ENCODE results near the gene FBXL3.

Gene FBXL3

DNA sequence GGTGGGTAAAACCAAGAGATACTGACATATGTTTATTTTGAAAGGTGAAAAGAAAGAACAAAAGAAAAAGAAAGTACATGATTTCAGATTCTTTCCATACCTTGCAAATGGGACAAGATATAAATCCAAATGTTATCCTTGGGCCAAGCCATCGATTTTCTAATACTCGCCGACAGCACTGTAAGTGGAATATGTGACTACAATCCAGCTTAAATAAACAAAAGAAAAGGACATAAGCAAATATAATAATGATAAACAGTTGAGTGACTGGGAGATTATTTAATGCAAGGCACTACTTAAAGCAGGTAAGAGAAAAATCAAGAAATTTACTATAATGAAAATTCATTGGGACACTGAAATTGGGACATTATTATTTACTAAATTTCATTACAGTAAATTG lies 29.9 kb upstream of the FBXL3 start:
- Histone ChIP-seq H3K27me3 (no peaks in the 10 kb centered on the region), H3K4me3 (no peak overlapping the region), H3K4me1 (no peaks in the 10 kb centered on the region), H3K9me3 (no peaks in the 10 kb centered on the region), H3K27ac (no peak overlapping the region), H3K36me3 (peaks cover 63 to 80% (median 77%) of the 10 kb centered on the region in 3 donors)
- TF ChIP-seq CTCF (IDR thresholded peaks at IDR 0.05): no peak
- intact Hi-C loops (cut with DNase I; ENCODE audit: low total_unique reads): loop anchor here (10.0 kb wide), 1 partner anchor 128 kb away; no protein-coding TSS in a partner anchor
- no peak for DNase-seq

DNA sequence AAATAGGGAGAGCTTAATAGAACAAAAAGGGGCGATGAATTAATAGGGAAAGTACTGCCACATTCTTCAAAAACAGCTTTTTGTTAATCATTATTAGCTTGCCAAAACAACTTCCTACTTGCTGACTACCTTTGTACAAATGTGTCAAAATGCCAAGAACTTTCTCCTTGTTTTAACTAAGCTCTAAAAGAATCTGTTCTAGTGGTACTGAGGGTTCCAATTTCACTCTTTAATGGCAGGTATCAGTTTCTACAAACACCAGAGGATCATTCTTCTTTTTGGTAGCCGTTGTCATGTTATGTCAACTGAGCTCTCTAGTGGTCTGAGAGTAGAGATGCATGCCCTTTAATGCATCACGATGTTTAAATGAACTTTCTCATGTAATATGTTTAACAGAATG lies 29.4 kb upstream of the FBXL3 start:
- Histone ChIP-seq H3K4me3 (no peak overlapping the region), H3K9me3 (no peaks in the 10 kb centered on the region), H3K4me1 (no peaks in the 10 kb centered on the region), H3K27me3 (no peaks in the 10 kb centered on the region), H3K27ac (no peak overlapping the region), H3K36me3 (peaks cover 63 to 81% (median 80%) of the 10 kb centered on the region in 3 donors)
- no peak for TF ChIP-seq CTCF (IDR thresholded peaks at IDR 0.05)
- intact Hi-C loops (cut with DNase I; ENCODE audit: low total_unique reads): loop anchor here (10.0 kb wide), 1 partner anchor 128 kb away; no protein-coding TSS in a partner anchor
- no peak for DNase-seq

DNA sequence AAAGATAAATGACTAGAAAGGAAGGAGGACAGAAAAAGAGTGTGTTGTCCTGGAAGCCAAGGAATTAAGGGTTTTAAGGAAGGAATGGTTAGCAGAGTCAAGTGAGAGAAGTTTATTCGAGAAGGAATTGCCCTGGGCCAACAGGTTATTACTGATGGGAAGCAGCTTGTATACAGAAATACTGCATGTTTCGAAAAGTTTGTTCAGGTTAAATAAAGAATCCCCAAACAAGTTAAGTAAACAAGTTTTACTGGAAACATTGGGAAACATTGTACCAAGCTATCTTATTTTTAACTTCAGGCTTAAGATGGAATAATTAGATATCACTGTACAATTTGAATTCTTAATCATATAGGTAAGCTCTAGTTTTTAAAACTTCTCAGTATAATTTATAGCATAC lies 28.2 kb upstream of the FBXL3 start:
- no peak for TF ChIP-seq CTCF (IDR thresholded peaks at IDR 0.05)
- Histone ChIP-seq H3K36me3 (peaks cover 64 to 81% (median 77%) of the 10 kb centered on the region in 3 donors), H3K4me1 (no peaks in the 10 kb centered on the region), H3K9me3 (no peaks in the 10 kb centered on the region), H3K27me3 (no peaks in the 10 kb centered on the region), H3K4me3 (no peak overlapping the region), H3K27ac (no peak overlapping the region)
- no peak for DNase-seq
- intact Hi-C loops (cut with DNase I; ENCODE audit: low total_unique reads): loop anchor here (10.0 kb wide), 1 partner anchor 130 kb away; no protein-coding TSS in a partner anchor

- no peak overlapping the region for H3K27ac ChIP-seq
- H3K4me1 ChIP-seq: no peaks in the 10 kb centered on the region
- H3K27me3 ChIP-seq: no peaks in the 10 kb centered on the region
- H3K9me3 ChIP-seq: no peaks in the 10 kb centered on the region
- H3K36me3 ChIP-seq: peaks cover 59 to 85% (median 71%) of the 10 kb centered on the region in 3 donors
- intact Hi-C loops (cut with DNase I; ENCODE audit: low total_unique reads): loop anchor here (10.0 kb wide), 1 partner anchor 132 kb away; no protein-coding TSS in a partner anchor
- no peak for DNase-seq
- TF ChIP-seq CTCF (IDR thresholded peaks at IDR 0.05): no peak
- no peak overlapping the region for H3K4me3 ChIP-seq
These were observed 26.2 kb upstream of the FBXL3 start for GRCh38 chr13:77053192-77053591.

GRCh38 chr13:77048681-77049080 lies 21.7 kb upstream of the FBXL3 start:
- no peak overlapping the region for H3K4me3 ChIP-seq
- no peaks in the 10 kb centered on the region for H3K4me1 ChIP-seq
- peaks cover 39 to 88% (median 46%) of the 10 kb centered on the region in 3 donors for H3K36me3 ChIP-seq
- no peaks in the 10 kb centered on the region for H3K9me3 ChIP-seq
- intact Hi-C loops (cut with DNase I; ENCODE audit: low total_unique reads): no loop called here
- H3K27me3 ChIP-seq: no peaks in the 10 kb centered on the region
- no peak for DNase-seq
- no peak for TF ChIP-seq CTCF (IDR thresholded peaks at IDR 0.05)
- no peak overlapping the region for H3K27ac ChIP-seq
